GM12872 (cell line): ENCODE data around the gene TRIM37.

Experiments
- CTCF ChIP-seq: IDR thresholded peaks from 3 replicates; pipeline ENCODE4 v1.5.1; 2011; ENCODE audit warnings: low read depth, mild to moderate bottlenecking, low read length, moderate library complexity; ENCODE audit not compliant: insufficient read depth

Gene TRIM37

GRCh38 chr17:59028328-59028727, 78.4 kb downstream of the TRIM37 start:
- no peak for TF ChIP-seq CTCF

DNA sequence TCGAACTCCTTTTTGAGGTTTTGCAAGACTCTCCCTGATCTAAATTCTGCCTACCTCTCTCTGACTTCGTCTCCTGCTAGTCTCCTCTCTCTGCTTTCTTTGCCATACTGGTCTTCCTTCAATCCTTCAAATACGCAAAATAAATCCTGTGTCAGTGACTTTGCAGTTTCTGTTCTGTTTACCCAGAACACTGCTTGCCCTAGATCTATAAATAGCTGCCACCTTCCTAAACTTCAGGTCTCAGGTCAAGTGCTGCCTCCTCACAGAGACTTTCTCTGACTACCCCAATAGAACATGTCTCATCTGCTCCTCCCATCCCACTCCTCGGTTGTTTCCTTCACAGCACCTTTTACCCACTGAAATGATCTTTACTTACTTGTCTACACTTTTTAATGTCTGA, 78.9 kb downstream of the TRIM37 start:
- TF ChIP-seq CTCF, result no peak

- TF ChIP-seq CTCF, result no peak
Measured at GRCh38 chr17:59026176-59026939, 80.3 kb downstream of the TRIM37 start.

DNA sequence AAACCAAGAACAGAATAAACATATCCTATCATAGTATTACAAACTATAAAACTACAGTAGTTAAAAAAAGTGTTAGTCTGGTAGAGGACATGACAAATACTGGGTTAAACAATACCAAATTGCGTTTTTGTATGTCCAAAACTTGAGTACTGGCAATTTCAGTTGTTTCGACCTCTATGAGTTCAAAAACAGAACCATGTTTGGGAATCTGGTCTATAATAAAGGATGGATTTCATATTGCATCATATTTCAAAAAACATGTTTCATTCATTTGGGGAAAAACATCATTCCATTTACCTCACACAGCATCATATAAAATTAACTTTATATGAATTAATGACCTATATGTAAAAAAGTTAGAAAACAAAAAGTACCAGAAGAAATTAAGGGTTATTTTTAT, 81.8 kb downstream of the TRIM37 start:
- TF ChIP-seq CTCF, result no peak

GRCh38 chr17:59018019-59018418, 88.7 kb downstream of the TRIM37 start:
- TF ChIP-seq CTCF, result no peak

DNA sequence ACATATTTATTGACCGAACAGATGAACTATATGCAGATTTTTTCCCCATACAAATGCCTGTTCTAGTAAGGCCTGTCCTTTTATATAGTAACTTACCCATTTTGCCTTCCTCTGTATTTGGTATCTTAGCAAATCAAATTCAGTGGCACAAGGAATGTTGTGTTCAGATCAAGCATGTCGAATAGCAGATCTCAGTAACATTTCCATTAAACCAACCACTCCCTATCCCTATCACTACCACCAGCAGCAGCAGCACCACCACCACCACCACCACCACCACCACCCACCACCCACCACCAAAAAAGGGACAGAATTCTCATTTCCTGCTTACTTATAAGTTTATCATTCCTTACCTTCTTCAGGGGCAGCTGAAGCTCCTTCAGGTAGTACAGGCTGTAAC, 94.7 kb downstream of the TRIM37 start:
- TF ChIP-seq CTCF, result no peak

- TF ChIP-seq CTCF, result no peak
Measured at GRCh38 chr17:59010026-59010425, 96.7 kb downstream of the TRIM37 start.
